Measurements from ENCODE around the gene TRMU. TPM values are rescaled to one million over a fixed set of nuclear protein-coding genes. Genes with fewer than 3 reads are reported as not detected.

Gene TRMU
- total RNA-seq, 1 donor from 2014 or later = 70.1 TPM

DNA sequence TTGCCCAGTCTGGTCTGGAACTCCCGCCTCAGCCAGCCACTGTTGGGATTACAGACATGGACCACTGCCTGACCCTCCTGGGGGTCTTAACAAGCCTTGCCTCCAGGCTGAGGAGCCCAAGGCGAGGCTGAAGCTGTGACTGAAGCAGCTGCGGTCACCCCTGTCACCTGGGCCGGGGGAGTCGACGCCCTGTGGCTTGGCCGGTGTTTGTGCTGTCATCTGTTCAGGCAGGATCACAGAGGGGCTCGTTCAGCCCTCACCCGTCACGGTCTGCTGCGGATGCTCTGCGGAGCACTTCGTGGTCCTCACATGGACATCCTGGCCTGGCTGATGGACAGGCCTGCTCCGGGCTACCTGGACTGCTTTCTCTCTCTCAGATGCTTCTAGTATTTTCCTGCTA lies 23.8 kb downstream of the TRMU start:
- H3K27ac Mint-ChIP-seq = no peak overlapping the region
- Histone ChIP-seq H3K36me3 (no peaks in the 10 kb centered on the region), H3K4me1 (no peaks in the 10 kb centered on the region), H4K20me1 (ENCODE audit: low read depth) (peaks cover 4% of the 10 kb centered on the region), H3K27me3 (no peaks in the 10 kb centered on the region), H3K79me2 (ENCODE audit: low read depth) (no peaks in the 10 kb centered on the region), H3K9me3 (ENCODE audit: low read depth) (no peaks in the 10 kb centered on the region), H3F3A (ENCODE audit: low read depth) (no peaks in the 10 kb centered on the region), H3K4me2 (no peak overlapping the region), H3K4me3 (no peak overlapping the region), H2AFZ (replicated peaks) (no peak overlapping the region), H3K9ac (no peak overlapping the region), H3K27ac (no peak overlapping the region)
- peaks cover 3% of the 10 kb centered on the region for H3K4me1 Mint-ChIP-seq
- no peak for DNase-seq (ENCODE audit: low spot score)
- H3K36me3 Mint-ChIP-seq = peaks cover 18% of the 10 kb centered on the region
- peaks cover 5% of the 10 kb centered on the region for H3K27me3 Mint-ChIP-seq (ENCODE audit: insufficient read depth, low read depth)
- H3K4me3 Mint-ChIP-seq = no peak overlapping the region
- H3K9me3 Mint-ChIP-seq = no peaks in the 10 kb centered on the region
- TF ChIP-seq, protein P1, sequence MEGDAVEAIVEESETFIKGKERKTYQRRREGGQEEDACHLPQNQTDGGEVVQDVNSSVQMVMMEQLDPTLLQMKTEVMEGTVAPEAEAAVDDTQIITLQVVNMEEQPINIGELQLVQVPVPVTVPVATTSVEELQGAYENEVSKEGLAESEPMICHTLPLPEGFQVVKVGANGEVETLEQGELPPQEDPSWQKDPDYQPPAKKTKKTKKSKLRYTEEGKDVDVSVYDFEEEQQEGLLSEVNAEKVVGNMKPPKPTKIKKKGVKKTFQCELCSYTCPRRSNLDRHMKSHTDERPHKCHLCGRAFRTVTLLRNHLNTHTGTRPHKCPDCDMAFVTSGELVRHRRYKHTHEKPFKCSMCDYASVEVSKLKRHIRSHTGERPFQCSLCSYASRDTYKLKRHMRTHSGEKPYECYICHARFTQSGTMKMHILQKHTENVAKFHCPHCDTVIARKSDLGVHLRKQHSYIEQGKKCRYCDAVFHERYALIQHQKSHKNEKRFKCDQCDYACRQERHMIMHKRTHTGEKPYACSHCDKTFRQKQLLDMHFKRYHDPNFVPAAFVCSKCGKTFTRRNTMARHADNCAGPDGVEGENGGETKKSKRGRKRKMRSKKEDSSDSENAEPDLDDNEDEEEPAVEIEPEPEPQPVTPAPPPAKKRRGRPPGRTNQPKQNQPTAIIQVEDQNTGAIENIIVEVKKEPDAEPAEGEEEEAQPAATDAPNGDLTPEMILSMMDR (IDR thresholded peaks at IDR 0.05) = no peak
- no peak for TF ChIP-seq EZH2phosphoT487 (IDR thresholded peaks at IDR 0.05)

DNA sequence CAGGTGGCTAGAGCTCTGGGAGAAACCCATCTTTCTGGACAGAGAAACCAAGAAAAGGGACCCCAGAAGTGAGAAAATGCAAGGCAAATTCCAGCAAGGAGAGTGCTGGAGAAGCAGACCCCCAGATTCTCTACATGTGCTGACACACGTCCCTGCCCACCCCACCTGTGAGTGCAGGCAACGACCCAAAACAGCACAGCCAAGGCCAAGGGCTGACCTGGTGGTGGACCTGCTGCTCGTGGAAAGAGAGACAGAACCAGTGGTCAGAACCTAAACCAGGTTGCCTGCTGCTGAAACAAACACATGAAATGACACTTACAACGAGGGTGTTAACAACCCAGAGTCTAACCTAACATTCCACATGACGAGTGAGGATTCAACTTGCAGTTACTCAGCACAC lies 24.6 kb downstream of the TRMU start:
- Histone ChIP-seq H3K27me3 (no peaks in the 10 kb centered on the region), H3K4me1 (no peaks in the 10 kb centered on the region), H4K20me1 (ENCODE audit: low read depth) (peaks cover 2% of the 10 kb centered on the region), H3K9ac (no peak overlapping the region), H3K4me3 (no peak overlapping the region), H2AFZ (replicated peaks) (no peak overlapping the region), H3K27ac (no peak overlapping the region), H3K9me3 (ENCODE audit: low read depth) (no peaks in the 10 kb centered on the region), H3K36me3 (no peaks in the 10 kb centered on the region), H3K79me2 (ENCODE audit: low read depth) (no peaks in the 10 kb centered on the region), H3F3A (ENCODE audit: low read depth) (no peaks in the 10 kb centered on the region), H3K4me2 (no peak overlapping the region)
- no peak overlapping the region for H3K27ac Mint-ChIP-seq
- peaks cover 18% of the 10 kb centered on the region for H3K36me3 Mint-ChIP-seq
- H3K27me3 Mint-ChIP-seq (ENCODE audit: insufficient read depth, low read depth) = peaks cover 5% of the 10 kb centered on the region
- TF ChIP-seq, protein P1 (IDR thresholded peaks at IDR 0.05) = no peak
- TF ChIP-seq EZH2 (IDR thresholded peaks at IDR 0.05) (no peak), EZH2phosphoT487 (IDR thresholded peaks at IDR 0.05) (no peak)
- H3K4me1 Mint-ChIP-seq = peaks cover 3% of the 10 kb centered on the region
- H3K4me3 Mint-ChIP-seq = no peak overlapping the region
- DNase-seq (ENCODE audit: low spot score) = no peak
- H3K9me3 Mint-ChIP-seq = no peaks in the 10 kb centered on the region

DNA sequence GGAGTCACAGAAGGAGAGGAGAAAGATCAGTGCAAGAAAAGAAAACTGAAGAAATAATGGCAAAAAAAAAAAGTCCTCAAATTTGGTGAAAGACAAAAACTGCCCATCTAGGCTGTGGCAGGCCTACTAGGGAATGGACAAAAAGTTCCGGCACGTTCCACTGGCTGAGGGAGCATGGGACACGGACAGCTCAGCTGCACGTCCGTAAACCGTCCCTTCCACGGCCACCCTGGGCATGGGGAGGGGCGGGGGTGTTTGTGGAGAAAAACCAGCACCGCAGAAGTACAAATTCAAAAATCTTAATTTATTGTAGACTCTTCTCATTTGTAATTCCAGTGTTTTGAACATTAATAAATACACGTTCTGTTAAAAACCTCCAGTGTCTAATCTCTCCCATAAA lies 25.4 kb downstream of the TRMU start:
- H3K79me2 ChIP-seq (ENCODE audit: low read depth) = no peaks in the 10 kb centered on the region
- no peak overlapping the region for H3K4me2 ChIP-seq
- no peak overlapping the region for H3K27ac ChIP-seq
- no peaks in the 10 kb centered on the region for H3K27me3 ChIP-seq
- Mint-ChIP-seq H3K27me3 (ENCODE audit: insufficient read depth, low read depth) (peaks cover 5% of the 10 kb centered on the region), H3K36me3 (peaks cover 16% of the 10 kb centered on the region), H3K4me1 (no peaks in the 10 kb centered on the region), H3K27ac (no peak overlapping the region), H3K4me3 (no peak overlapping the region), H3K9me3 (no peaks in the 10 kb centered on the region)
- no peak overlapping the region for H3K9ac ChIP-seq
- H2AFZ ChIP-seq (replicated peaks) = no peak overlapping the region
- H3K4me3 ChIP-seq = no peak overlapping the region
- DNase-seq (ENCODE audit: low spot score) = no peak
- H3K4me1 ChIP-seq = no peaks in the 10 kb centered on the region
- TF ChIP-seq, protein P1 (IDR thresholded peaks at IDR 0.05) = no peak
- TF ChIP-seq EZH2 (IDR thresholded peaks at IDR 0.05) (no peak), EZH2phosphoT487 (IDR thresholded peaks at IDR 0.05) (no peak)
- H3F3A ChIP-seq (ENCODE audit: low read depth) = no peaks in the 10 kb centered on the region
- no peaks in the 10 kb centered on the region for H3K9me3 ChIP-seq (ENCODE audit: low read depth)
- H4K20me1 ChIP-seq (ENCODE audit: low read depth) = no peaks in the 10 kb centered on the region
- H3K36me3 ChIP-seq = no peaks in the 10 kb centered on the region

DNA sequence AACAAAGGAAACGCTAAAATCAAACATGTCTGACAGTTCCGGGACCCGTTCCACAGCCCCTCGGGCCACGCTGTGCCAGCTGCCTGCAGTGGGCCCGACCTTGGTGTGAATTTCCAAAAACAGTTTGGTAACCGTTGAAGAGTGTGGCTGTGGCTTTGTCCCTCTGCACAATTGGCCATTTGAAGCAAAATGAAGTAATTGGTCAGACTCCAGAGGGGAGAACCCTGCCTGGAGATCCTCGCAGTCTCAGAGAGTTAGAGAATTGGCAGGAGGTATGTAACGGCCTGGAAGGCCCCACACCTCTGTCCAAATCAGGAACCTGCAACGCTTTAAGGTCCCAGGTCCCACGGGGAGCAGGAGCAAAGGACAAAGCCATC lies 26.3 kb downstream of the TRMU start:
- no peak overlapping the region for H3K27ac Mint-ChIP-seq
- DNase-seq (ENCODE audit: low spot score) = no peak

More for the DNA sequence above, 26.3 kb downstream of the TRMU start:
- Mint-ChIP-seq H3K4me3 (no peak overlapping the region), H3K4me1 (no peaks in the 10 kb centered on the region), H3K27me3 (ENCODE audit: insufficient read depth, low read depth) (peaks cover 5% of the 10 kb centered on the region), H3K9me3 (no peaks in the 10 kb centered on the region), H3K36me3 (peaks cover 16% of the 10 kb centered on the region)
- no peaks in the 10 kb centered on the region for H3K4me1 ChIP-seq
- TF ChIP-seq EZH2 (IDR thresholded peaks at IDR 0.05) (no peak), EZH2phosphoT487 (IDR thresholded peaks at IDR 0.05) (no peak)
- TF ChIP-seq, protein P1 (IDR thresholded peaks at IDR 0.05) = no peak
- no peak overlapping the region for H3K9ac ChIP-seq
- H4K20me1 ChIP-seq (ENCODE audit: low read depth) = no peaks in the 10 kb centered on the region
- H3F3A ChIP-seq (ENCODE audit: low read depth) = no peaks in the 10 kb centered on the region
- no peak overlapping the region for H3K4me2 ChIP-seq
- no peaks in the 10 kb centered on the region for H3K36me3 ChIP-seq
- H3K79me2 ChIP-seq (ENCODE audit: low read depth) = no peaks in the 10 kb centered on the region
- H3K9me3 ChIP-seq (ENCODE audit: low read depth) = no peaks in the 10 kb centered on the region
- H3K4me3 ChIP-seq = no peak overlapping the region
- no peak overlapping the region for H3K27ac ChIP-seq
- H2AFZ ChIP-seq (replicated peaks) = no peak overlapping the region
- no peaks in the 10 kb centered on the region for H3K27me3 ChIP-seq

Measured in neural progenitor cell (in vitro differentiated cells).